ENCODE measurements around the gene NUDT1.

DNA sequence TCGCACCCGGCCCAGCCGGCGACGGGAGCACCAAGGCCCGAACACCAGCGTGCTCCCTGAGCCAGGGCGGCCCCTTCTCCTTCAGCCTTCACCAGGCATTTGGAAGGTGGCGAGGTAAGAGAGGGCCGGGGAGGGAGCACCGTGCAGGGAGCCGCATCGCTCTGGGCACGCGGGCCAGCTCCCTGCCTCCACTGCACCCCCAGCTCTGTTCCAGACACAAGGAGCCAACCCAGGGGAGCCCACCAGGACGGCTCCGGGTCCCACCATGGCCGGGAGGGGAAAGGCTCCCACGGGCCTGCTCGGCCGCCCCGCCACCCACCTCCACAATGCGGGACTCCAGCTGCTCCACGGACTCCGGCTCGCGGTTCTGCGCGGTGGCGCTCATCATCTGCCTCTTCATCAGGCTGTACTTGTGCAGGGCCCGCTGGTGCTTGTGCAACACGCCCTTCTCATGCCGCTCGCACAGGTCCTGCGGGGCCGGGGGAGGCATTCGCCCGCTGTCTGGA is 15.1 kb downstream of the NUDT1 start:
- no peak for TF ChIP-seq POLR2A (IDR thresholded peaks at IDR 0.05; ENCODE audit: low read length)
- no peak for TF ChIP-seq GATA1 (IDR thresholded peaks at IDR 0.05; ENCODE audit: low read depth, low read length)
